ENCODE data around the gene TGFA.

The TGFA gene

DNA sequence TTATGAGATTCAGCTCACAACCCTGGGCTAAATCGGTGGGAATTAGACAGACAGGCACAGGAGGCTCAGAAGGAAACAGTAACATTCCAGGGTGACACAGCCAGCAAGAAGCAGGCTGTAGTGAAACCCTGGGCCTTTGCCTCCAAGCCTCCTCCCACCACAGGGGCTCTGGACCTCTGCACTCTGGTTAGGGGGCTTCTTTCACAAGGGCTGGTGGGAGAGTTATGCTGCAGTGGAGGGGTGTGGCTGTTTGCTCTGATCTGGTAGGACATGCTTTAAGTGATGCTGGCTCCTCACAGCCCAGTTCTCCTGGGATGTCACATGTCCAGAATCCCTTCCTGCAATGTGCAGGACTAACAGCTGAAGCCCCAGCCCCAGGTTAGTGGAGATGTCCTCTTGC, 109.9 kb downstream of the TGFA start:
- DNase-seq (ENCODE audit: low read depth), result no peak
- no peak overlapping the region for H3K4me3 ChIP-seq (ENCODE audit: low read length)
- TF ChIP-seq, protein P1, sequence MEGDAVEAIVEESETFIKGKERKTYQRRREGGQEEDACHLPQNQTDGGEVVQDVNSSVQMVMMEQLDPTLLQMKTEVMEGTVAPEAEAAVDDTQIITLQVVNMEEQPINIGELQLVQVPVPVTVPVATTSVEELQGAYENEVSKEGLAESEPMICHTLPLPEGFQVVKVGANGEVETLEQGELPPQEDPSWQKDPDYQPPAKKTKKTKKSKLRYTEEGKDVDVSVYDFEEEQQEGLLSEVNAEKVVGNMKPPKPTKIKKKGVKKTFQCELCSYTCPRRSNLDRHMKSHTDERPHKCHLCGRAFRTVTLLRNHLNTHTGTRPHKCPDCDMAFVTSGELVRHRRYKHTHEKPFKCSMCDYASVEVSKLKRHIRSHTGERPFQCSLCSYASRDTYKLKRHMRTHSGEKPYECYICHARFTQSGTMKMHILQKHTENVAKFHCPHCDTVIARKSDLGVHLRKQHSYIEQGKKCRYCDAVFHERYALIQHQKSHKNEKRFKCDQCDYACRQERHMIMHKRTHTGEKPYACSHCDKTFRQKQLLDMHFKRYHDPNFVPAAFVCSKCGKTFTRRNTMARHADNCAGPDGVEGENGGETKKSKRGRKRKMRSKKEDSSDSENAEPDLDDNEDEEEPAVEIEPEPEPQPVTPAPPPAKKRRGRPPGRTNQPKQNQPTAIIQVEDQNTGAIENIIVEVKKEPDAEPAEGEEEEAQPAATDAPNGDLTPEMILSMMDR (conservative IDR thresholded peaks at IDR 0.05; ENCODE audit: low read depth, low read length), result no peak

DNA sequence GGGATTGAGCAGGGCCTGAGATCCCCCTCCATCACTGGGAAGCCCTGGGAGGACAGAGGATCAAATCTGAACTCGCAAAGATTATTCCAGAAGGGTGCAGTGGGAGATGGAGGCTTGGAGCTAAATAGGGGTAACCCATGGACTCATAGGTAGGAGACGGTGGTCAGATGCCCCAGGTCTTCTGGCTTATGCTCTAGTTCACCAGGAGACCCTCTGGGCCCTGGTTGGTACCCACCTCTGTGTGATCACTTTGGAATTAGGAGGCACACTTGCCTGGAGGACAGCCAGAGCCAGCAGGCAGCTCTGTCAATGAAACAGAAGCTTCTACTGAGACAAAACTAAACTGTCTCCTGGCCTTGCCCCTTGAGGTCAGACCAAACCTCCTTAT, 110.6 kb downstream of the TGFA start:
- TF ChIP-seq, protein P1 (conservative IDR thresholded peaks at IDR 0.05; ENCODE audit: low read depth, low read length), result no peak
- no peak for DNase-seq (ENCODE audit: low read depth)
- H3K4me3 ChIP-seq (ENCODE audit: low read length), result no peak overlapping the region

DNA sequence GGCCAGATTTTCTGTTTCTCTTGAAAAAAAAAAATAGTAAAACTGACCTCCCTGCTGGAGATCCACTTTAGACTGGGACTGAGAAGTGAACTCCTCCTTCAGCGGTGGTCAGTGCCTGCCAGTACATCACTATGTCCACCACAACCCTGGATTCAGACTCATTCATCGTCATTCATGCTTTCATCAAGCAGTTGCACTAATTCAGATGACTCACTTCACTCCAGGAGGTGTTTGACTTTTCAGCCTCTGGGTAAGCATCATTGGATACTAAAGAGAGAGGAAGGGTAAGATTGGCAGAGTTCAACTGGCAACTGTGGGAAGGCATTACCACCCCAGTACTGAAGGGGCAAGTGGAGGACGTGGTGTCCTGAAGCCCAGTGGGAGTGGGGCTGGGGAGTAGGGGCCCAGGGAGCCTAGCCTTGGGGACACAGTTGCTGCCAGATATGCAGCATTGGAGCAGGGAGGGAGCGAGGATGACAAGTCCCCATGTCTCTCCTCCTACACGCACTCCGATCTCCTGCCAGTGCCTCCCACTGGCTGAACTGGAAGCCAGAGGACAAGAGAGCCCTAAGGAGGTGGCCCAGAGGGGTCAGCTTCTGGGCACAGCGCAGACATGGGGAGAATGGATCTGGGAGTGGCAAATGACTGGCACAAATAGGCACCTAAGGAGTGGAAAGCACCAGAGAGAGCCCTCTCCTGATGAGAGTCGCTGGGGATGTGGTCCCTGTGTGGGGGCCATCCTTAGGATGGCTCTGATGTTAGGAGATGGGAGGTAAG, 111.1 kb downstream of the TGFA start:
- TF ChIP-seq, protein P1 (conservative IDR thresholded peaks at IDR 0.05; ENCODE audit: low read depth, low read length), result no peak
- H3K4me3 ChIP-seq (ENCODE audit: low read length), result no peak overlapping the region
- DNase-seq (ENCODE audit: low read depth), result no peak

DNA sequence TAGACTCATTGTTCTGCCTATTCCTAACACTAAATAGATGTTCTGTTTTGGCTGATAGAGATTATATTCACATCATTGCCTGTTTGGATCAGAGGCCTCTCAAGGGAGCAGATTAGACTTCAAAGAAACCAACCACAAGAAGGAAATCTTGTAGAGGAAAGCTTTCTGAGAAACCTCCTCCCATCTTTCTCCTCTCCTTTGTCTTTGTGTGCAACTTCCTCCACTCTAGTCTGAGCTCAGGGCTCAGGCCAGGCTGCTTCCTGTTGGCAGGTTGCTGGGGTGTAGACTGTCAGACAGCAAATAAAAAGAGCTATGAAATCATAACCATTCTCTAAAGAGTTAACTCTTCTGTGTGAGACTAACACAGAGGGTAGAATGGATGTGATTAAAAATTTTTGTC, 113.0 kb downstream of the TGFA start:
- TF ChIP-seq, protein P1 (conservative IDR thresholded peaks at IDR 0.05; ENCODE audit: low read depth, low read length), result no peak
- H3K4me3 ChIP-seq (ENCODE audit: low read length), result no peak overlapping the region
- no peak for DNase-seq (ENCODE audit: low read depth)

DNA sequence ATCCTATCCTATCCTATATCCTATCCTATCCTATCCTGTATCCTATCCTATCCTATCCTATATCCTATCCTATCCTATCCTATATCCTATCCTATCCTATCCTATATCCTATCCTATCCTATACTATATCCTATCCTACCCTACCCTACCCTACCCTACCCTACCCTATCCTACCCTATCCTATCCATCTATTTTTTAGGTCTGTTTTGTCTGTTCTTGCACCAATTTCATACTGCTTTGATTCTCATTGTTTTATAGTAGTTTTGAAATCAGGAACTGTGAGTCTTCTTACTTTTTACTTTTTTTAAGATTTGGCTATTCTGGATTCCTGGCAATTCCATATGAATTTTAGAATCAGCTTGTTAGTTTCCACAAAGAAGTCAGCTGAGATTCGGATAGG, 118.5 kb downstream of the TGFA start:
- TF ChIP-seq, protein P1 (conservative IDR thresholded peaks at IDR 0.05; ENCODE audit: low read depth, low read length), result no peak
- DNase-seq (ENCODE audit: low read depth), result no peak
- no peak overlapping the region for H3K4me3 ChIP-seq (ENCODE audit: low read length)

DNA sequence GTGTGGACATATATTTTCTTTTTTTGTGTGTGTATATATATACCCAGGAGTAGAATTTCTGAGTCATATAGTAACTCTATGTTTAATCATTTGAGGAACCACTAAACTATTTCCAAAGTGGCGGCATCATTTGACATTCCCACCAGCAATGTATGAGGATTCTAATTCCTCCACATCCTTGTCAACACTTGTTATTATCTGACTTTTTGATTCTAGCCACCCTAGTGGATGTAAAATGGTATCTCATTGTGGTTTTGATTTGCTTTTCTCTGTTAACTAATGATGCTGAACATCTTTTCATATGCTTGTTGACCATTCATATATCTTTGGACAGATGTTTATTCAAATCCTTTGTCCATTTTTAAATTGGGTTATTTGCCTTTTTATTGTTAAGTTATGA, 120.3 kb downstream of the TGFA start:
- TF ChIP-seq, protein P1 (conservative IDR thresholded peaks at IDR 0.05; ENCODE audit: low read depth, low read length), result no peak
- H3K4me3 ChIP-seq (ENCODE audit: low read length), result no peak overlapping the region
- no peak for DNase-seq (ENCODE audit: low read depth)

DNA sequence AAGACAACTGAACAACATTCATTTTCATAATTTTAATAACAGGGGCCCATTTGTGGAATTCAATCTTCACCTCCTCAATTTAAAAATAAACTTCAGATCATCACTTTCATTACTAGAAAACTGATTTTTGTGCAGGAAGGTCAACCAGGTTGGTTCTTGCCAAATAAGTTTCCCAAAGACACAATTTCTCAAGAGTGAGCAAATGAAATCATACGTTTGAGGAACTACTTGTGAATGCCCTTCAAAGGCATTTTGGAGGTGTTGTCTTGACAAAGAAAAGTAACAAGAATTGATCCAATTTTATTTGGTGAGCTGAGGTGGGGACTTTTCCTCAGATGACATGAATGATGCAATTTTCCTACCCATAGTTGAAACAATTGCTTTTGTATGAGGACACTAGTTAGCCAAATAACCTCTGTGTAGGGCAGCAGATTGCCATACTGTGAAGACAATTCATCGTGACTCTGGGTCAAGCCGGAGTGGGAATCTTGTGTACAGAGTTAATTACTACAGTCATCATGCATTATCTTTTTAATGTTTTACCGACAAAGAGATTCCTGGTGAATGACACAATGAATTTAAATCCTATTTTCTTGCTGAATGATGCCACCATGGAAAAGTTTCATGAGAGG, 121.8 kb downstream of the TGFA start:
- no peak for DNase-seq (ENCODE audit: low read depth)
- TF ChIP-seq, protein P1 (conservative IDR thresholded peaks at IDR 0.05; ENCODE audit: low read depth, low read length), result no peak
- no peak overlapping the region for H3K4me3 ChIP-seq (ENCODE audit: low read length)

All from retinal pigment epithelial cell (primary cell).